Stimulated activated CD8-positive, alpha-beta memory T cell treated with anti-CD3 and anti-CD28 coated beads, Interleukin-12 subunit alpha, Interleukin-12 subunit beta, amount 100 ng/mL, for 24 hours (primary cell): ENCODE results near the gene EEIG2.

ENCODE experiments used
- DNase-seq: peaks from one replicate; pipeline ENCODE4 v3.0.0-alpha.2; 2020; ENCODE audit errors: extremely low read depth

The EEIG2 gene

DNA sequence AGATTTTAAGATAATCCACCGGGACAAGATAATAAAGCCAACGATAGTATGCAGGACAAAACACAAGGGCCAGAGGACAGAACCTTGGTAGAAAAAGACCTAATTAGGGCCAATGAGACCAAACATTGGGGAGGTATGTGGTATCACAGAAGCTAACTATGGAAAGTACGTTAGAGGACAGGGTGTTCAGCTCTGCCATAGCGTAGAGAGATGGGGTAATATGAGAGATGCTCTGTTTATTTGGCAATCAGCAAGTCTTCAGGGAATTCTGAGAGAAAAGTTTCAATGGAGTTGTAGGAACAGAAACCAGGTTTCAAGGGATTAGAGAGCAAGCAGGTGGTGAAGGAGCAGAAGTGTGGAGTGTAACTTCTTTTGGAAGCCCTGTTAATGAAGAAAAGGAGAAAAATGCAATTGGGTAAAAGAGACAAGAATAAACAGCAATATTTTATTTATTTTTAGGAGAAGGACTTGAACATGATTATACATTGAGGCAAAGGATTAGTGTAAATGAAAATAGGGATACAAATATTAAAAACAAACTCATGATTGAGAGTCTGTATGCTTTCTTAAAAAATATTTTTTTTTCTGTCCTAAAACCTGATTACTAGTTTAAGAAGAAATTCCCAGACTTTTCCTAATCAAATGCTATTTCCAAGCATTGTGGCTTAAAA is 24.0 kb downstream of the EEIG2 start:
- DNase-seq: no peak

DNA sequence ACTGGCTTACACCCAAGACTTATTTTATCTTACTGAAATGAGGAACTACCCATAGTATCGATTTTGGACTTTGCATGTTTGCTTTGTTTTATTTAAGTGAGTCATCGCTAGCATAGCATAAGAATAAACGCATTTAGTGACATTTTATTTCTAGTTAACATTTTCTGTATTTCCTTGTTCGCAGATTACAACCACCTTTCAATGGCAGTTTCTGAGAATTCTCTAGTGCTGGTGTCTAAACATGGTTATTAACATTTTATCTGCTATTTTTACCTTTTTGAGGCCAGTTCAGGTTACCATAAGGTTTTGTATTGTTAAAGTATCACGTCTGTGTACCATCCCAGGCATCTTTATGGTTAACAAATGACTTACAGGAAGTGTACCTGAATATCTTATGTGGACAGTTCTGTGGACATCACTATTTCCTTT is 24.5 kb downstream of the EEIG2 start:
- DNase-seq: no peak

- DNase-seq: no peak
These were observed 25.4 kb downstream of the EEIG2 start for GRCh38 chr1:108585313-108585712.

DNA sequence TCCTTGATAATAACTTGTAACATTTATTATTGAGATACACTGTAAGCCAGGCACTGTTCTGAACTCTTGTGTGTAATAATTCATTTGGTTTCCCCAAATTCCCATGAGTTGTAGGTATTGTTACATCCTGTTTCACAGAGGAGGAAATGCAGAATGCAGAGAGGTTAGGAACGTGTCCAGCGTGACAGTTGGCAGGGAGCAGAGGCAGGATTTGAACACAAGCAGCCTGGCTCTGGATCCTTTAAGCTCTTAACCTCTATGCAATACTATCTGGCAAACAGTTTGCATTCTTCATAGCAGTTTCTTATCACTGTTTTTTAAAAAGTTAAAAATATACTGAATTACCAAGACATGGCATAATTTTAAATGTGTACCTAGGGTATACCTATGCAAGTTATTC is 30.5 kb downstream of the EEIG2 start:
- DNase-seq: no peak

- no peak for DNase-seq
These were observed 31.1 kb downstream of the EEIG2 start for GRCh38 chr1:108590957-108591356.

DNA sequence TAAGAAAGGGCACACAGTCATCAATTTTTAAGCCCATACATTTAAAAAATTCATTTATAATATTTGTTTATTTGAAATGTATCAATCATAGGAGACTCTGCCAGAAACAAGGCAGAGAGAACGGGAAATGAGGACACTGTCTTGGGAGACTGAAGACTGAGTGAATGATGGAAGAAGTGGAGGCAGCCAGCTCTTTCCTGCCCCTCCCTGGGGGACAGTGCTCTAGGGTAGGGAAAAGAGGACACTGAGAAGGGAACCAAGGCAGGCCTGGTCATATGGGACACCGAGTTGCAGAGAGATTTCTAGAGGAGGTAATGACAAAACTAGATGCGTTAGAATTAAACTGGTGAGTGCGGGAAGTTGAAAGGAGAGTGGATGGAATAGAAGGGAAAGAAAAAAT is 31.6 kb downstream of the EEIG2 start:
- no peak for DNase-seq

GRCh38 chr1:108592030-108592759 is 32.3 kb downstream of the EEIG2 start:
- no peak for DNase-seq

- no peak for DNase-seq
These were observed 33.5 kb downstream of the EEIG2 start for GRCh38 chr1:108593448-108593847.

DNA sequence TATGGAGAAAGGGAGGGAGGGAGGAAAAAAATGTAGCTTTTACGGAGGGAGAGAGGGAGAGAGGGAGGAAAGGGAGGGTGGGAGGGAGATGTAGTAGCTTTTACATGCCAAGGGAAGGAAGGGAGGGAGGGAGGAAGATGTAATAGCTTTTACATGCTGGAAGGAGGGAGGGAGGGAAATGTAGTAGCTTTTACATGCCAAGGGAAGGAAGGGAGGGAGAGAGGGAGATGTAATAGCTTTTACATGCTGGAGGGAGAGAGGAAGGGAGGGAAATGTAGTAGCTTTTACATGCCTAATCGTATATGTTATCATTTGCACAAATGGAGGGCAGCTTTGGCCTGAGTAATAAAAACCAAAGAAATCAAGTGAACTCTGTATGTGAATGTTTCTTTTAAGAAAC is 35.6 kb downstream of the EEIG2 start:
- no peak for DNase-seq

- no peak for DNase-seq
These were observed 37.1 kb downstream of the EEIG2 start for GRCh38 chr1:108597041-108597440.

GRCh38 chr1:108598340-108598739 is 38.4 kb downstream of the EEIG2 start:
- no peak for DNase-seq

DNA sequence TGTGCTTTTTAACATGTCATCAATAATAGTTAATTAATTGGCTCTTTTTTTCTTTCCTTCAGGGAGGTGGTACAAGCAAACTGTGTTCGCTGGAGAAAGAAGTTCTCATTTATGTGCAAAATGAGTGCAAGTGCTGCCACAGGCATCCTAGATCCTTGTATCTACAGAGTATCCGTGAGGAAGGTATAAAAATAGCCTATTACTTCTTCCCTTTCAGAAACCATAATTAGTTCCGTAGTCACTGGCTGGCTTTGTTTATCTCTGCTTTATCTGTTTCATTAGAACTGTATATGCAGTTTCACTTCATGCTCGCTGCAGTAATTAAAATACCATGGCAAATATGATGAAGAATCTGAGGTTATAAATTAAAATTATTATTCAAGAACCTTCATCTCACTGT is 40.6 kb downstream of the EEIG2 start:
- DNase-seq: no peak

DNA sequence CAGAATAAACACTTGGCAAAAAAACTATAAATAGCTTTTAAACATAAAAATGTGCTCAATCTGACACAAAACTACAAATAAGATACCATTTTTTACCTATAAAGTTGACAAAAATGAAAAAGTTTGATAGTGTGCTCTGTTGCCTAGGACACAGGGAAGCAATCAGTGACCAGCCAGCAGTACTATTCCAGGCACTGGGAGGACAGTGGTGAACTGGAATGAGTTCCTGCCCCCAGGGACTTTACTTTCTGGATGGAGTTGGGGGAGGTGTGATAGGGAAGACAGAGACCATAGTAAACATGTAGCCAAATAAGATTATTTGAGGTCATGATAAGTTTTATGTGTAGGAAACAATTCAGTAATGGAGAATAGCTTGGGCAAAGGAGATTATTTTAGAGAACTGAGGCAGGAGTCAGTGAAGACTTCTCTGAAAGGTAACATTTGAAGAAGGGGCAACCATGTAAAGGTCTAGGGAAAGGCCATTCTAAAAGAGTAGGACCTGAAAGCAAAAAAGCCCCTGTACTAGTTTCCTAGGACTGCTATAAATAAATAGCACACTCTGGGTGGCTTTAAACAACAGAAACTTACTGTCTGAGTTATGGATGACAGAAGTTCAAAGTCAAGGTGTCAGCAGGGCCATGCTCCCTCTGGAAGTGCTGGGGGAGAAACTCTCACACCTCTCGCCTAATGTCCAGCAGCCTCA is 42.0 kb downstream of the EEIG2 start:
- DNase-seq: no peak

GRCh38 chr1:108605633-108606032 is 45.7 kb downstream of the EEIG2 start:
- DNase-seq: no peak

GRCh38 chr1:108606478-108606877 is 46.6 kb downstream of the EEIG2 start:
- no peak for DNase-seq

- DNase-seq: no peak
These were observed 49.7 kb downstream of the EEIG2 start for GRCh38 chr1:108609483-108610049.
